Brain pericyte (primary cell): ENCODE measurements around the gene SSUH2.

Experiments used
- DNase-seq: peaks from one replicate; pipeline ENCODE4 v3.0.0-alpha.2; 2012; ENCODE audit warnings: low read depth, low spot score

SSUH2 gene

GRCh38 chr3:8610951-8611350, 33.6 kb downstream of the SSUH2 start:
- no peak for DNase-seq

- no peak for DNase-seq
Measured at GRCh38 chr3:8608791-8609467, 35.7 kb downstream of the SSUH2 start.

- DNase-seq, result no peak
Measured at GRCh38 chr3:8608041-8608790, 36.4 kb downstream of the SSUH2 start.

GRCh38 chr3:8607234-8608040, 37.2 kb downstream of the SSUH2 start:
- no peak for DNase-seq

GRCh38 chr3:8606701-8607231, 37.8 kb downstream of the SSUH2 start:
- no peak for DNase-seq

- DNase-seq, result no peak
Measured at GRCh38 chr3:8604988-8605387, 39.6 kb downstream of the SSUH2 start.

- DNase-seq, result no peak
Measured at GRCh38 chr3:8604006-8604405, 40.6 kb downstream of the SSUH2 start.

GRCh38 chr3:8603115-8603710, 41.4 kb downstream of the SSUH2 start:
- no peak for DNase-seq

- no peak for DNase-seq
Measured at GRCh38 chr3:8600457-8600856, 44.1 kb downstream of the SSUH2 start.

- DNase-seq, result no peak
Measured at GRCh38 chr3:8599146-8599545, 45.5 kb downstream of the SSUH2 start.

GRCh38 chr3:8597219-8597853, 47.3 kb downstream of the SSUH2 start:
- DNase-seq, result no peak

- no peak for DNase-seq
Measured at GRCh38 chr3:8596321-8597218, 48.0 kb downstream of the SSUH2 start.

- no peak for DNase-seq
Measured at GRCh38 chr3:8595695-8596115, 48.9 kb downstream of the SSUH2 start.

GRCh38 chr3:8595252-8595651, 49.3 kb downstream of the SSUH2 start:
- DNase-seq, result no peak

GRCh38 chr3:8593021-8593827, 51.4 kb downstream of the SSUH2 start:
- DNase-seq, result no peak

- no peak for DNase-seq
Measured at GRCh38 chr3:8589880-8590556, 54.6 kb downstream of the SSUH2 start.

GRCh38 chr3:8584661-8585060, 59.9 kb downstream of the SSUH2 start:
- no peak for DNase-seq

- DNase-seq, result no peak
Measured at GRCh38 chr3:8581806-8582445, 62.7 kb downstream of the SSUH2 start.
